Measurements from ENCODE around the gene EIF4B.

- TF ChIP-seq REST (IDR thresholded peaks at IDR 0.05; ENCODE audit: insufficient read depth in 1 of 2, low read depth in 2 of 2, low read length in 1 of 2) (no peak), CTCF (IDR thresholded peaks at IDR 0.05) (no peak), POLR2AphosphoS5 (IDR thresholded peaks at IDR 0.05; ENCODE audit: low read depth, low read length) (no peak), SIN3A (IDR thresholded peaks at IDR 0.05; ENCODE audit: borderline replicate concordance, insufficient read depth, low read depth, low read length) (no peak), TCF7L2 (IDR thresholded peaks at IDR 0.05; ENCODE audit: low read depth, low read length) (no peak)
Measured at GRCh38 chr12:53074999-53075370, 68.7 kb downstream of the EIF4B start.
